Stimulated activated naive CD4-positive, alpha-beta T cell (primary cell): ENCODE measurements around the gene SPATC1L.

Experiments
- DNase-seq, 6 experiments: peaks; one replicate each; lab custom pipeline; 2025; lab: John Stamatoyannopoulos, UW

Gene SPATC1L

GRCh38 chr21:46161633-46162592 is 22.3 kb downstream of the SPATC1L start:
- DNase-seq, result no peak

GRCh38 chr21:46160907-46161632 is 23.2 kb downstream of the SPATC1L start:
- peak in 1 of 6 experiments; percentile 18 for DNase-seq

- DNase-seq, result peak in 1 of 6 experiments; percentile 21
These were observed 23.7 kb downstream of the SPATC1L start for GRCh38 chr21:46160657-46160906.

GRCh38 chr21:46159841-46160656 is 24.2 kb downstream of the SPATC1L start:
- no peak for DNase-seq

- DNase-seq, result no peak
These were observed 24.9 kb downstream of the SPATC1L start for GRCh38 chr21:46159390-46159789.

GRCh38 chr21:46158666-46159300 is 25.5 kb downstream of the SPATC1L start:
- no peak for DNase-seq

GRCh38 chr21:46157987-46158451 is 26.2 kb downstream of the SPATC1L start:
- no peak for DNase-seq

GRCh38 chr21:46157396-46157986 is 26.8 kb downstream of the SPATC1L start:
- no peak for DNase-seq

GRCh38 chr21:46156678-46157077 is 27.6 kb downstream of the SPATC1L start:
- no peak for DNase-seq

GRCh38 chr21:46156378-46156645 is 27.9 kb downstream of the SPATC1L start:
- DNase-seq, result no peak

GRCh38 chr21:46155514-46156377 is 28.5 kb downstream of the SPATC1L start, which contains the start of gene FTCD:
Gene FTCD (minus strand): TSS chr21:46155579. CDS start chr21:46155523, 56 bp downstream.
- DNase-seq, result no peak

- no peak for DNase-seq
These were observed 29.2 kb downstream of the SPATC1L start for GRCh38 chr21:46154955-46155513.

GRCh38 chr21:46154155-46154954 is 29.9 kb downstream of the SPATC1L start:
- no peak for DNase-seq

- peak in 4 of 6 experiments; percentile 11 to 38 (median 18) for DNase-seq
These were observed 30.8 kb downstream of the SPATC1L start for GRCh38 chr21:46153247-46154154.

- no peak for DNase-seq
These were observed 31.4 kb downstream of the SPATC1L start for GRCh38 chr21:46152927-46153246.

GRCh38 chr21:46151989-46152926 is 32.0 kb downstream of the SPATC1L start:
- no peak for DNase-seq

GRCh38 chr21:46151261-46151988 is 32.8 kb downstream of the SPATC1L start:
- no peak for DNase-seq
